Right hindlimb (tissue), 1 donor: ENCODE measurements around the gene NOX5.

ENCODE experiments used
- DNase-seq: peaks from one replicate; pipeline ENCODE4 v3.0.0-alpha.2; 2018

Gene NOX5

DNA sequence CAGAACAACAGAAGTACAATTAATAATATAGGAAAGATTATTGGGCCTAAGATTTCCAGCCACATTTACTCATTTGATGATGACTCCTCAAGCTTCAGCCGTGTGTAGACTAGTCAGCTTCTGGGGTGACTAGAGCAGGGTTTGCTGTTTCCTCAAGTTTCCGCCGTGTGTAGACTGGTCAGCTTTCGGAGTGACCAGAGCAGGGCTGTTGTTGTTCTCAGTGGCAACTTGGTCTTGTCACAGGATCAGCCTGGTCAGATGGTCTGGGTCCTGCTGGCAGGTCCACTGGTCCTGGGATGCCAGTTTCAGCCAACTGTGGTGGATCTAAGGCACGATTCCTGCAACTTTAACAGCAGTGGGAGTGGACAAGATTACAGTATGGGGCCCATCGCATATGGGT, 21.8 kb upstream of the NOX5 start:
- no peak for DNase-seq

DNA sequence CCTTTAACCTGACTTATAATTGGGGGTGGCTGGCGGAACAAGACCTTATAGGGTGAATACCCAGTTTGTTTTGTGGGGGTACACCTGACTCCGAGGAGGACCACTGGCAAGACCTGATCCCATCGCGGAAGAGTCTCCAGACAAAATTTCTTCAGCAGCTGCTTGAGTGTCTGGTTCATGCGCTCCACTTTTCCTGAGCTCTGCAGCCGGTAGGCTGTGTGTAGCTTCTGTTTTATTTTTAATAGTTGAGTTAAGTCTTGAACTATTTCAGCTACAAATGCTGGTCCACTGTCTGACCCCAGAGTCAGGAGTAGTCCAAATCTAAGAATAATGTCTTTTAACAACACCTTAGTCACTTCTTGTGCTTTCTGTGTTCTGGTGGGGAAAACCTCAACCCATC, 21.2 kb upstream of the NOX5 start:
- DNase-seq, result no peak

DNA sequence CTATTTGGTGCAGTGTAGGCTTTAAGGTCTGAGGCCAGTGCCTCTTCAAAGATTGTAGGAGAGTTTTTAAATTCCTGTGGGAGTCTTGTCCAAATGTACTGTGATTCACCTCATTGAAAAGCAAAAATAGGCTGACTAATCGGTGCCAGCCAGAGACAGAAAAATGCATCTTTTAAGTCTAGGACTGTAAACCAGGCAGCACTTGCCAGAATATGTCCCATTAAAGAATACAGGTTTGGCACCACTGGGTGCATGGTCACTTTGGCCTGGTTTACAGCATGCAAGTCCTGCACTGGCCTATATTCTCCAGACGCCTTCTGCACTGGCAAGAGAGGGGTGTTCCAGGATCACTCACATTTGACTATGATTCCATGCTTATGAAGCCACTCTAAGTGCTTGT, 20.3 kb upstream of the NOX5 start:
- DNase-seq, result no peak

DNA sequence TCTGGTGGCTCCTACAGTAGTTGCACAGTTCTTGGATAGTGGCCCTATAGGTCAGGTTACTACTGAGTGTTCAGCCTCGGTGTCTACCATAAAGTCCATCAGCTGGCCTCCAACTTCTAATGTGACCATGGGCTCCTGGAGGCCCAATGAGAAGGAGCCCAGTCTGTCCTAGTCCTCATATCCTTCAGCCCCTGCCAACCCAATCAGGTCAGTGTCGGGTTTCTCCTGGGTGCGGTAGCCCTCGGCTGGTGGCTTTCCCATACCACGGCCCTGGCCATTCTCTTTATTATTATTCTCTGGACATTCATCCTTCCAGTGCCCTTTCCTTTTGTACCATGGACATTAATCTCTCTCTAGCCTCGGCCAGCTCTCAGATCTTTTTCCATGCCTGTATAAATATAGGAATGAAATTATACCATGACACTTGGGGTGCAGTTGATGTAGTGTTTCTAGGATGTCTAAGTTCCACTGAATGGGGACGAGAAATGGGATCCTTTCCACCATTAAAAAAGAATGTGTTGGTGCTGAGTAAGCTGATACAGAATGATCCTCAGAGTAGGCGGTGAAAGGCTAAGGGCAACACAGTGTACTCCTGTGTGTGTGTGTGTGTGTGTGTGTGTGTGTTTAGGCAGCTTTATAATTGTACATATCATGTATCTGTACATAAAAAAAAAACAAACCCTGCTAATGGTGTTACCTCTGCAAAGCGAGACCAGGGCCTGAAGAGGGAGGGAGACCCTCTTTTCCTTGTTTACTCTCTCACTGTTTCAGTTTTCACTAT, 19.3 kb upstream of the NOX5 start:
- no peak for DNase-seq

DNA sequence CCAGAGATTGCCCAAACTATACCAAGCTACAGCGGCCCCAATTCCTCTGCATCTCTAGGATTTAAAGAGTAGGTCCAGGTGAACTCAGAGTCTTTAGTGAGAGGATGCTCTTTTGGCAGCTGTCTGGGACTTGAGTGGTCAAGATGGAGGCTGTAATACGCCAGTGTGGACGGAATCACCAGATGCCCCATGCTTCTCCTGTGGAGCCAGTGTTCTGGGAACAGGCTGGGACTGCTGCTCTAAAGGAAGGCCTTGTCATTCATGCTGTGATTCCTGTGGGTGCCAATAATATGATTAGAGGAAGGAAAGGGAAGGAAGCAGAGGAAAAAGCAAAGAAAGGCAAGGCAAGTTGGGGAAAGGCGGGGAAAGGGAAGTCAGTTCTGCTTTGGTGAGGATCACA, 17.4 kb upstream of the NOX5 start:
- no peak for DNase-seq

DNA sequence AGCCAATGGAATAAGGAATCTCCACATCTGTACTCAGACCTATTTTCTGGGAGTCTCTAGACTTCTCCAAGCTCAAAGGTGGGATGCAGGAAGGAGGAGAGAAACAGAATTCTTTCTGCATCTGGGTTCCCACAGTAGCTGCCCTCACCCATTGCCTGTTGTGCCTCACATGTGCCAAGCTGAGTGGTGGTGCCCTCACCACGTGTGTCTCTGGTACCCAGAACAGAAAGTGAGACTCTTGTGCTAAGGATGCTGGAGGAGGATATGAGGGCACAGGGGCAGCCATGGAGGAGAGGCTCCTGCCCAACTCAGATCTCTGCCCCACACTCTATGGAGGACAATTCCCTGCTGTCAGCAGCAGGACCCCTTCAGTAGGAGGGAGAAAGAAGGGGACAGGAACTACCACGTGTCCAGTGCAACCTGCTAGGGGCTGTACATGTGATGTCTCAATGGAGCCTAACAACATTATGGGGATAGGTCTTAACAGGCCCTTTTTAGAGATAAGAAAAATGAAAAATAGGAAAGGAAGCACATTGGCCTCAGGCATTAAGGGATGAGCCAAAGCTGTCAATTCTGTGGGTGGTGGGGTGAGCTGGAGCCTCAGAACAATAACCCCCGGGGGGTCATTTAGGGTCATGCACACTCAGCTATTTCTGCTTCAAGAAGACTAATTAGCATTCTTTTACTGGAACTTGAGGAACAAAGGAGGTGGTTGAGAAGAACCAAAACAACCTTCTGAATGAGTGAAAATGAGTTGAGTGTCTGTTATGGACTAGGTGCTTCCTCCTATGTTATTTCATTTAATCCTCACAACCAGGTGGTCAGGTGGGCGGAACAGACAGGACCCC, 16.3 kb upstream of the NOX5 start:
- DNase-seq, result no peak

DNA sequence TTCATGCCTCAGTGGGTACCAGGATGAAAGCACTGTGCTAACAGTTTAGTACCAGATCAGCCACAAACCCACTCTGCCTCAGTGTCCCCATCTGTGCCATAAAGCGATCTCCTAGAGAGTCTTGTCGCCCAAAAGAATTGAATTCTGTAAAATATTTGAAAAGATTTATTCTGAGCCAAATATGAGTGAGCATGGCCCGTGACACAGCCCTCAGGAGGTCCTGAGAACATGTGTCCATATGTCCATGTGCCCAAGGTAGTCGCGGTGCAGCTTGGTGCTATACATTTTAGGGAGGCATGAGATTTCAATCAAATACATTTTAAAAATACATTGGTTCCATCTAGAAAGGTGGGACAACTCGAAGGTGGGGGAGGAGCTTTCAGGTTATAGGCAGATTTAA, 15.4 kb upstream of the NOX5 start:
- no peak for DNase-seq

DNA sequence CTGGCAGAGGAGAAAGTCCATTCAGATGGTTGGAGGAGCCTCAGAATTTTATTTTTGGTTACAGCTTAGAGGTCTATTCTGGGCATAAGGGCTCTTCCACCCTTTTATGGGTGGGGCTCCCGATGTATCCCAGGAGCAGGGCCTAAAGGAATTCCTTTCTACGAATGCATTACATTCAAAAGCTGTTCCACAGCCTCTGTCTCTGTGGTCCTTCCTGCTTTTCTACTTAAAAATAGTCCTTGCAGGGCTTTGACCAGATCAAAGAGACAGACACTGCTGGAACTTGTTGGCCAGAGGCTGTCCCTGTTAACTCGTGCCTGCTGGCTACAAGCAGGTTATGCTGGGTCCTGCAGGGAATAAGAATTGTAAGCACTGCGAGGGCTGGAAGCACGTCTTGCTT, 14.4 kb upstream of the NOX5 start:
- no peak for DNase-seq

DNA sequence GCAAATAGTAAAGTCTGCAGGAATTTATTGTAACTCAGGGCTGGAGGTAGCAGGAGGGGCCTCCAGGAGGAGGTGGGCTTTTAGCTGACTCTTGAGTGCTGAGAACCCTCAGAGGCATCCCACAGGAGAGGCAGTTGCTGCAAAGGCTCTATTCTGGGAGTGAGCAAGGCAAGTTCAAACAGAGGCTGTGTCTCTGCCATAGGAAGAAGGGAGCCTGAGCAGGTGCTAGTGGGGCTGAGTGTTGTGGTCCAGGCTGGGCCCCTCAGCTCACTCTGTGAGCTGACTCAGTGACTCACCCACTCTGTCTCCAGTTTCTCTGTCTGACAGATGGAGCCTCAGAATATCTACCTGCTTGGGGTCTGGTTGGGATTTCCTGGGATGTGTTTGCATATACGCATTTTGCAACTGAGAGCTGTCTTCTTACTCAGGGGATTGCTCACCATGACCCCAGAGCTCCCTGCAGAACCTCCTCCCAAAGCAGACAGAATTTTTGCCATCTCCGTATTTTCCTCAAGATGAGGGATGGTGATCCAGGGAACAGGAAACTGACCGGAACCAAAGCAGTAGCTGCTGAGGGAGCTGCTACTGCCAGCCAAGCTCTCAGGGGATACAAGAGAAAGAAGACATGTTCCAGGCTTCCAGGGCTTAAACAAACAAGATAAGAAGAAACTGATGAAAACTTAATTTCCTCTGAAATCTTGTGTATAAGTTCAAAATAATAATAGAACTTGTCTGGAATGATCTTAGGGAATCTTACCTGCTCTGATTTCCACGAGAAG, 13.6 kb upstream of the NOX5 start:
- DNase-seq, result no peak

DNA sequence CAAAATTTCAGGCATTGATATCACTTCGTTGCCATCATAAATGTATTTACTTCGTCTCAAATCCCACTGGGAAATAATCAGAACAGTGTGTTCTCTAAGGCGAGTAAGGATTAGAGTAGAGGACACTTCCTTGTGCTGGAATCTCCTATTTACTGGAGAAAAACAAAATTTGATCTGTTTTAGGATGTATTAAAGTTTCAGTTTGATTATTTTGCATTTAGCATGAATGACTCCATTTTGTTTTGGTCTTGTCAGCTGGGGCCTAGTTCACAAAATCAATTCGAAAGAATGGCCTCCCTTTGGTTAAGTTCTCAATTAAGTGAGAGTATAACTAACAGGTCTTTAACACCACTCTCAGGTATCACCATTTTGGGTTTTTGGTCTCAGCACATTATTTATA, 11.7 kb upstream of the NOX5 start:
- no peak for DNase-seq

DNA sequence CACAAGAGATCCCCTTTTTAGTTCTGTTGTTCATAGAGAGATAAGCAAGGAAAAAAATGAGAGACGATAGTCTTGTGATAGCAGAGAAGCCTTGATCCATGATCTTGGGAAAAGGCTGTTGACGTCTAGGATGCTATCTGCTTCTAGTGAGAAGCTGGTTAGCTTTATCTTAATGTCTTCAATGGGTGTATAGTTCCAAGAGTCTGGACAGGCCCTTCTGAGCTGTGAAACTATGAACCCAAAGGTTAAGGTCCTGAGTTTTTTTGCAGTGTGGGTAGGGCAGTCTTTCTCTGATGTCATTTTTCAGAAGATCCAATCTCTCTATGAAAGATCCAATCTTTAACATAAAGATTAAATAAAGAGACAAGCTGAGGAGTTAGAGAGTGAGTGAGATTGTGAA, 10.5 kb upstream of the NOX5 start:
- DNase-seq, result no peak

DNA sequence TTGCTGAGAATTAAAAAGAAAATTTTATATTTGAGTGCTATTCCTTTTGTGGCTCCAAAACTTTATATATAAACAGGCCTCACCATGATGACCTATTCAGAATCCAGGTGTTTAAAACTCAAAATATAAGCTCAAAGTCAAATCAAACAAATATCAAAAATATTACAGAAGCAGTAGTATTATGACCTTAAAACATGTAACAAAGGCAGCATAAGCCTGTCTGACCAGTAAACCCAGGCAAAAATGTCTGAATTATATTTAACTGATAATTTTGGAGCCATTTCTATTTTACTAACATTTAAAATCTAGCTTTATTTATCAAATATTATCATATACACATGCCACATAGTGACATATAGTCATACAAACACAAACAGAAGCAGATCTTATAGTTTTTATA, 6.4 kb upstream of the NOX5 start:
- no peak for DNase-seq

DNA sequence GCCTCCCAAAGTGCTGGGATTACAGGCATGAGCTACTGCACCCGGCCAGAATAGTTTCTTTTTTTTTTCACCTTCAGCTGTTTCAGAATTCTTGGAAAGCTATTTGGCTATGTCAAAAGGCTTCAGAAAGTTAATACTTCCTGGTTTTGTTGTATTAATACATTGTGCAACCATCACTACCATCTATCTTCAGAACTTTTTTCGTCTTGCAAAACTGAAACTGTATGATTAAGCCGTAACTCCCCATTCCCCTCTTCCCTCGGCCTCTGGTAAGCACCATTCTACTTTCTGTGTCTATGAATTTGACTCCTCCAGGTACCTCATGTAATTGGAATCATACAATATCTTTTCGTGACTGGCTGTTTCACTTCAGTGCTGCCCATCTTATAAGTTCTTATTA, 5.2 kb upstream of the NOX5 start:
- DNase-seq, result no peak

DNA sequence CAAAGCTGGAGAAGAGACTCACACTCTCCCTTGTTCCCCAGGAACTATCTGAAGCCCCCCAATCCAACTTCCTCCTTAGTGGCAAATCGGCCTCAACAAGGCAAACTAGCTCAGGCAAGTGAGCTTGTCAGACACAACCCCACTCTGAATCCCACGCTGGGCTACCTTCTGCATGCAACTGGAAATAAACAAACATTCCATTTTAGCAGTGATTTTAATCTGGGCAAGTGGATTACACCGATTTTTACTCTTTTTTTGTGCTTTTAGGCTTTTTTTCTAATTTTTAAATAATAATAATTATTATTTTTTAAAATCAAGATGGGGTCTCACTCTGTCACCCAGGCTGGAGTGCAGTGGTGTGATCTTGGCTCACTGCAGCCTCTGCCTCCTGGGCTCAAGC, 2.9 kb upstream of the NOX5 start:
- no peak for DNase-seq

DNA sequence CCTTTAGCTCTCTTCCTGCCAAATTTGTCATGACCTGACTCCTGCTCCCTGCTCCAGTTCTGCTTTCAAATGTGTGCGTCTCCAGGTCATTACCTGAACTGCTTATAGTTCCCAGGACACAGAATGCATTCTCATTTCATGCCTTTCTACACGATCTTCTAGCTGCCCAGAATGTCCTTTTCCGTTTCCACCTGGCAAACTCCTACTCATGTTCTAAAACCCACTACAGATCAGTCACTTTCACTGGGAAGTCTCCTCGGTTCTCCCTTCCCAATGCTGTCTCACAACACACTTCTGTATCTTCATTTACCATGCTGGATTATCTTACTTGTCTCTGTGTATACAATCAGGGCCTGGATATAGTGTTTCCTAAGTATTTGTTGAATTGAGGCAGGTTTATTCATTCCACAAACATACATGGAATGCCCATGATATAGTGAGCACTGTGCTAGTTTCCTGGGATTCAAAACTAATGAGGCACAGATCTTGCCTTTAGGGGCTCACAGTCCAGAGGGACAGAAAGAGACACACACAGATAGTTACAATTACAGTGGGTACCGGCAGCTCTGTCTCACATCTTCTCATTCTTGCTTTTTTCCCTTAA, 1.6 kb upstream of the NOX5 start:
- no peak for DNase-seq

DNA sequence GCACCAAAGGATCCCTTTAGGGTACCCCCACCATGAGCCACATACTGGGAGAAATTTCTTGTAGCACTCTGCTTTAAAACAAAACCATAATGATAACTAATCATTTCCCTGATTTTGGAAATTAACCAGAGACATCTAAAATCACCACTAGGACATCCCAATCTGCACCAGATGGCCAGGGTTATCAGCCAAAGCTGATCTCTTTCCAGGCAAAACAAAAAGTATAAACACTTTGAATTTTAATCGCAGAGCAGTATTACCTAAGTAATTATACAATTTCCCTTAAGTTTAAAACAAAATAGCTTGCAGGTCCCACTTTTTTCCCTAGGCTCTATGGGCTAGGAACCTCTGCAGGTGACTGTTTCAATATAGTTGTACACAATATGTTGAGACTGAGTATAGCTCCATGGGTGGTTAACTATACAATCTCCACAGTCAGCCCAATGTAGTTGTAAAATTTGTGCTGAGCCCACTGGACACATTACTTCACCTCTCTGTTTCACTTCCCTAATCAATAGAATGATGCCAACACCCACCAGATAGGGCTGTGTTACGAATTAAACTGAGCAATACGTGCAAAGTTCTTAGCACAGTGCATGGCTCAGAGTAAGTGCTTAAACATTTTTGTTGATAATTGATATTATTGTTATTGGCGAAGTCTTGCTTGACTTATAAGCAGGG, 629 bp upstream of the NOX5 start:
- no peak for DNase-seq

DNA sequence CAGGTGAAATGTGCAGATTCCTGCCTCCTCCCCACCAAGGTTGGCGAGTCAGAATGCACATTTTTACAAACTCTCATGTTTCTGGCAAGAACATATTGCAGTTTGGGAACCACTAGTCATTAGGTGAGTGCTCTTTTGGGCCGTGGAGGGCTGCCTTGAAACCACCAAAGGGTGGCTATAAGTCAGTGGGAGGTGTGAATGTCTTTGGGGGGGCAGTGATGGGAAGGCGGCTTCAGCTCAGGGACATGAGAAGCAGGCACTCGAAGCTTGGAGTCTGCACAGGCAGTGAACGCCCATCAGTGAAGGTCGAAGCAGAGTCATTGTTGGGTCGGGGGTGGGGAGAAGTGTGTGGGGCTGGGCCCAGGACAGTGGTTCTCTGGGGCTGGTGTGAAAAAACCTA, 1.1 kb downstream of the NOX5 start:
- DNase-seq, result no peak

DNA sequence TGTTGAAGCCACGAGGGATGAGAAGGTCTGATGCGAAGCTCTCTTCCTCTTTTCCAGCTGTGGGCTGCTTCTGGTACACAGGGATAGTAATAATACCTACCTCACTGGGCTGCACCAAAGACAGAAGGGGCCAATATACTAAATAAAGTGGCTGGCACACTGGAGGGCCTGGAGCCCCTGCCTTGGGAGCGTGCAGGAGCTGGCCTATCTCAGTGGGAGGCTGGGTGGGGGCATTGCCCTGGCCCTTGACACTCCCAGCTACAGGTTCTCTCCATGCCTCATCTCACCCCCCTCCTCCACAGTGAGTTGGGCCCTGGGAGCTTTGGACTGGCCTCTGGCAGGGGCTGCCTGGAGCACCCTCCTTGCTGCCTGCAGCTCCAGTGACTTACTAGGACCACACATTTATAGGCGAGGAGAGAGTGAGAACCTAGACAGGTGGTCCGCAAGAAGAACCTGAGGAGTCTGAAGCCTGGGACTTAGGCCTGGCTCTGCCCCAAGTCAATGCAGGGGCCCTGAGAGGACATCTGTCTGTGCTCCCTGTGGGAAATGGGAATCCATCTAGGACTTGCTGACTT, 1.6 kb downstream of the NOX5 start:
- no peak for DNase-seq

DNA sequence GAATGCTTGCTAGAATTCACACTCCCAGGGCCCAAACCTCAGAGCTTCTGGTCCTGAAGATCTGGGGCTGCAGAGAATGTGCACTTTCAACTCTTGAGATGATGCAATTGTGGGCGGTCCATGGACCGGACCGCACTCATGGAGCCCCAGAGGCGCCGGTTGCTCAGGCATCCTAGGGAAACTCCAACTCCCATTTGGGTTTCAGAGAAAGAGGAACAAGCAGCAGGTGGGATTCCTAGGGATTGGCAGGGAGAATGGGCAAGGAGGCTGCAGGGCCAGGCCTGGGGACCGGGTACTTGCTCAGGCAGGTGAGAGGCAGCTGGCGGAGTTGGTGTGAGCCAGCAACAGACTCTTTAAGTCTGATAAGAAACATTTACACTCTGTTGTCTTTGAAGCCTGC, 3.5 kb downstream of the NOX5 start:
- no peak for DNase-seq

DNA sequence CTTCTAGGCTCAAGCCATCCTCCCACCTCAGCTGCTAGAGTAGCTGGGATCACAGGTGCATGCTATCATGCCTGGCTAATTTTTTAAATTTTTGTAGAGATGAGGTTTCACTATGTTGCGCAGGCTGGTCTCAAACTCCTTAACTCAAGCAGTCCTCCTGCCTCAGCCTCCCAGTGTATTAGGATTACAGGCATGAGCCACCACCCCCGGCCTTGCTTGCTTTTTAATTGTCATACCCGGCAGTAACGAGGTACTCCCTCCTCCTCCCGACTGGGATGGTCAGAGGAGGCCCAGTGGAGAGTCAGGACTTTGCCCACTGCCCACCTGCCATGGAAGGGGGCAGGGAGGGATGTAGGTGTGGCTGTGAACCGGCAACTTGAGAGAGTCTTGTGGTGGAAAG, 4.5 kb downstream of the NOX5 start:
- DNase-seq, result no peak

DNA sequence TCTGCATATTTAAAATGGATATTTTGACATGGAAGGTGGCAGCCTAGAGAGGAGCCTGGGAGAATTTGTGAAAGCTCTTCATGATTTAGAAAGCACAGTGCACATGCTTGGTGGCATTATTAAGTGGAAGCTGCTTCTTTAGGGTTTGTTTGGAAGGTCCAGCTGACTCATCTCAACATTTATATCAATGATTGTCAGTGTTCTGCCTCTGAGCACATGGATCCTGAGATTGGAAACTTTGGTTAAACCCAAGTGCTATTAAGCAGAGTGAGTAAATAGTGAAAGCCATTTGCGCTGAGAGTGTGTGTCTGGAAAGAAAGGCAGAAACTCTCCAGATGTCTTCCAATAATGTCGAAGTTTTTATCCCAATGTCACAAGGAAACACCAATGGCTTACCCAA, 7.4 kb downstream of the NOX5 start:
- DNase-seq, result no peak

DNA sequence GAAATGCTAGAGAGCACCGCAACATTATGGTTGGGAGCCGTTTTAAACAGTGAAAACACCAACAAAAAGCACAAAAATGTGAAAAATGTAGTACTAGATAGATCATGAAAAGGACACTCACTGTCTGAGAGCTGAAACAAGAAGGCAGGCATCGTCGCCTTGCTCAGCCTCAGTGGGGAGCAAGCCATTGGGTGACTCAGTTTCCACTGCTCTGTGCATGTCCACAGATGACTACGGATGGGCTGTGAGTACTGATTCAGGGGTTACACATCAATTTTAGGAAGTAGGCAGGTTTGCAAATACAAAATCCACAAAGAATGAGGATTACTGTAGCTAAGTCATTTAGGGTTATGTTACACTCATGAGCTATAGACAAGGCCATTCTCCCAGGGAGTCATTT, 10.8 kb downstream of the NOX5 start:
- DNase-seq, result no peak
